Activated T-helper 1 cell treated with anti-CD3 and anti-CD28 coated beads, Interleukin-12 subunit alpha, Interleukin-12 subunit beta, Interleukin-2, Interleukin-4 antibody, amounts not matched to agents 30 ng/mL and 10 ng/mL and 1 ng/mL, durations not matched to agents 14 hours and 24 hours and 36 hours (primary cell): Measurements from ENCODE around the gene GLCE. TPM values are rescaled to one million over a fixed set of nuclear protein-coding genes. Genes with fewer than 3 reads are reported as not detected.
A peak's percentile ranks its signal among the peaks of the same experiment; 100 is the strongest.
"Not testable (repeated sequence)": the region's sequence is repeated elsewhere in the genome, so short reads cannot be mapped to it uniquely, and the experiment has no call there.

Experiments used
- DNase-seq: peaks from one replicate; pipeline ENCODE4 v3.0.0; 2021; ENCODE audit warnings: low spot score
- H3K27ac Mint-ChIP-seq: one replicate; pipeline ENCODE4 v1.8.0; 2021; ENCODE audit warnings: mild to moderate bottlenecking, mixed read lengths
- H3K27me3 Mint-ChIP-seq: one replicate; pipeline ENCODE4 v1.8.0; 2022; ENCODE audit warnings: mild to moderate bottlenecking, moderate library complexity, mixed read lengths; ENCODE audit not compliant: insufficient read depth
- H3K36me3 Mint-ChIP-seq: one replicate; pipeline ENCODE4 v1.8.0; 2021; ENCODE audit warnings: low read depth, mixed read lengths
- H3K4me1 Mint-ChIP-seq: one replicate; pipeline ENCODE4 v1.8.0; 2021; ENCODE audit warnings: low read depth, mixed read lengths
- H3K4me3 Mint-ChIP-seq: one replicate; pipeline ENCODE4 v1.8.0; 2021; ENCODE audit warnings: mild to moderate bottlenecking, moderate library complexity, mixed read lengths
- H3K9me3 Mint-ChIP-seq: one replicate; pipeline ENCODE4 v1.8.0; 2021; ENCODE audit warnings: mixed read lengths
- intact Hi-C: fragments of 100-400 bp; cut with micrococcal nuclease; formaldehyde crosslinking; loops from one replicate; pipeline ENCODE4 v1.15.1; 2024
- total RNA-seq: library from RNA; stranded (reverse); gene quantifications from 2 replicates; pipeline ENCODE4 v1.2.3, GENCODE V29; 2022

The GLCE gene
- total RNA-seq, 1 donor from 2014 or later: 2.9 TPM

DNA sequence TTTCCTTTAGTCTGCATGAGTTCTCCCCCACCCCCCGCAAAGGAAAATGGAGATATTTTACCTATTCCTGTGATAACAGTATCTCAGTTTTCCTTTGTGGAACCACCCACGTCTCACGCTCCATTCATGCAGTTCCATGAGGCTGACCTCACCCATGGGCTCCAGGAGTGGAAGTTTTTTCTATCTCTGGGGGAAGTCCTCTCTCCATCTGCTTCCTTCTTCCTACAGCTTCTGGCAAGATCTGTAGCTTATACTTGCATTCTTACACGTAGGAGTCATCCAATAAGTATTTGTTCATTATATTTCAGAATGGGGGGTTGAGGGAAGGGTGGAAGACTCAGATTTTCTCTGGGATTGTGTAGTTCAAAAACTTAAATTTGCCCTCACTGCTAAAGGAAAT lies 5.8 kb upstream of the GLCE start:
- no peak overlapping the region for H3K4me3 Mint-ChIP-seq
- H3K9me3 Mint-ChIP-seq: no peaks in the 10 kb centered on the region
- DNase-seq: no peak
- H3K27me3 Mint-ChIP-seq: peaks cover 35% of the 10 kb centered on the region
- no peak overlapping the region for H3K27ac Mint-ChIP-seq
- peaks cover 2% of the 10 kb centered on the region for H3K36me3 Mint-ChIP-seq
- intact Hi-C loops: no loop called here
- H3K4me1 Mint-ChIP-seq: peaks cover 1% of the 10 kb centered on the region

DNA sequence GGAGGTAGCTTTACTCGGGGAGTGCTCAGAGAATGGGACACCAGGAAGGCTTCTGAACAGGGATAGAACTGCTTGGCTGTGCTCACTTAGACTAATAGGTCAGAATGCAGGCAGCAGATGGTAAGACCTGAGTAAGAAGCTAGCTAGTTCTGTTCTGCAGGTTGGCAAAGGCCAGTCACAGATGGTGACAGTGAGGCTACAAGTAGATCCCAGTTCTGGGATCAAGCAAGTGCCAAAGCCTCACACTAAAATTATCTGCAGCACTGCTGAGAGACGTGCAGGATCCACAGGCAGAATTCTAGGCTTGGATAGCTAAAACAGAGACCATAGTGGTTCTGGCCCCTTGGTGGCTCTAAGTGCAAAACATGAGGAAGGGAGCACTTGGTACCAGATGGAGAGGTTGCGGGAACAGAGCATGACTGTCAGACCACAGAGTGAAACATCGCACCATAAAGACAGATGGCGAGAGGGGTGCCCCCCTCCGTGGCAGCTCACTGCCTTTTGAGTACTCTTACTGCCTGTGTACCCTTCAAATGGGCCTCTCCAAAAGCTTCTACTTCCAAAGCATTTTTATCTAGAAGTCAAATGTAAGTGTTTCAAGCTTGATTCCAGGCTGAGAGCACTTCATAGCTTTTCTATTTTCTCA lies 3.6 kb upstream of the GLCE start:
- intact Hi-C loops: no loop called here
- H3K4me1 Mint-ChIP-seq: peaks cover 16% of the 10 kb centered on the region
- H3K9me3 Mint-ChIP-seq: no peaks in the 10 kb centered on the region
- H3K27ac Mint-ChIP-seq: no peak overlapping the region
- no peak for DNase-seq
- H3K36me3 Mint-ChIP-seq: peaks cover 4% of the 10 kb centered on the region
- H3K27me3 Mint-ChIP-seq: peaks cover 35% of the 10 kb centered on the region
- H3K4me3 Mint-ChIP-seq: no peak overlapping the region

DNA sequence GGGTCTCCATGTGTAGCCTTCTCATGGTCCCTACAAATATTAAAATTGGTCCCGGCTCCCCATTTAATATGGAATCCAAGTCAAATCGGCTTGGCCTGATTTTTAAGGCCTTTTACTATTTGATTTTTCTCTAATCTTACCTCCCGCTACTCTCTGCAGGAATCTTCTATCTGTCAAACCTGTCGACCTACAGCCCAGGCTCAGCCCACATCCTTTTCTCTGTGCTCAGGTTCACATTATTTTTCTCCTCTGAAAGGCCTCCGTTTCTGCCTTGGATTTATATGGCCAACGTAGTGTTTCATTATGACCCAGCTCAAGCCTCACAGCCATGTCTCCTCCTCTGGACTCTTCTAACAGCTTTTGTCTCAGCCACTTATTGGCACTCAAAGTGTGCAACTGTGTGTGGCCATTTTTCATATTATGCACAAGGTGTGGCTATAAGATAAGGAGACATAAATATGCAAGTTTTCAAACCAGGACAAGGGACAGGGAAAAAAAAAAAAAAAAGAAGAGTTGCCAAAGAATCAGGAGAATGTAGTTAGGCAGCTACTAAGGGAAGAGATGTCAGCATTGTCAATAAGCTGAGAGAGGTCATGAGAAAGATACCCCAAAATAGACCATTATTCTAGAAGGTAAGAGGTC lies 2.1 kb upstream of the GLCE start:
- H3K4me1 Mint-ChIP-seq: peaks cover 21% of the 10 kb centered on the region
- peaks cover 5% of the 10 kb centered on the region for H3K36me3 Mint-ChIP-seq
- intact Hi-C loops: no loop called here
- no peak overlapping the region for H3K27ac Mint-ChIP-seq
- no peak for DNase-seq
- no peaks in the 10 kb centered on the region for H3K9me3 Mint-ChIP-seq
- H3K27me3 Mint-ChIP-seq: peaks cover 36% of the 10 kb centered on the region
- H3K4me3 Mint-ChIP-seq: peak overlapping the region; percentile 23

DNA sequence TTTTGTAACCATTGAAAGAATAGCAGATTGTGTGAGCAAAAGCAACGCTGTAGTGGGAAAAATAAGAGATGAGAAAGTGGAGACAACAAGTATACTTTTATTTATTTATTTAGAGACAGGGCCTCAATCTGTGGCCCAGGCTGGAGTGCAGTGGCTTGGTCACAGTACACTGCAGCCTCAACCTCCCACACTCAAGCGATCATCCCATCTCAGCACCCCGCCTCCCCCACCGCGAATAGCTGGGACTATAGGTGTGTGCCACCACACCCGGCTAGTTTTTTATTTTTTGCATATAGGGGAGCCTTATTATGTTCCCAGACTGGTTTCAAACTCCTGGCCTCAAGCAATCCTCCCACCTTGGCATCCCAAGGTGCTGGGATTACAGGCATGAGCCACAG lies 1.6 kb upstream of the GLCE start:
- peaks cover 36% of the 10 kb centered on the region for H3K27me3 Mint-ChIP-seq

DNA sequence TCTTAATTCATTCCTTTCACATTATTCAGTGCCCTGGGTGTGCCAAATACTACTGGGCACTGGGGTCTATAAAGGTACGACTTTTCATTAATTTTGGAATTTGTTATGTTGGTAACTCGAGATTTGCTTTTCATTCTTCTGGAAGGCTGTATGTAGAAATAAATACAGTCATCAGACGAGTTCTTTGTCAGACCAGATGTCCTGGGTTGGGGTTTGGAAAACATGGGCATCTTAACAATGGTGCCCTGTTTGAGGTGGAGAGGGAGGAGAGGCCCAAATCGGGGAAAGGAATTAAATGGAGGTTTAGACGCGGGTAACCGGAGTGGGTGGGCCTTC lies 662 bp upstream of the GLCE start:
- H3K4me3 Mint-ChIP-seq: peak overlapping the region; percentile 96
- H3K9me3 Mint-ChIP-seq: no peaks in the 10 kb centered on the region
- H3K4me1 Mint-ChIP-seq: peaks cover 21% of the 10 kb centered on the region
- DNase-seq: no peak
- peaks cover 30% of the 10 kb centered on the region for H3K27me3 Mint-ChIP-seq
- no peak overlapping the region for H3K27ac Mint-ChIP-seq
- intact Hi-C loops: loop anchor here (1.0 to 2.0 kb wide), 5 partner anchors 35 to 931 kb away; partner anchors contain the start of genes CLN6, KIF23 and RPLP1
- H3K36me3 Mint-ChIP-seq: peaks cover 3% of the 10 kb centered on the region

More for the DNA sequence above, 1.6 kb upstream of the GLCE start:
- Mint-ChIP-seq H3K4me1 (peaks cover 21% of the 10 kb centered on the region), H3K36me3 (peaks cover 3% of the 10 kb centered on the region), H3K9me3 (no peaks in the 10 kb centered on the region), H3K4me3 (peak overlapping the region; percentile 51), H3K27ac (no peak overlapping the region)
- intact Hi-C loops: no loop called here
- DNase-seq: no peak

DNA sequence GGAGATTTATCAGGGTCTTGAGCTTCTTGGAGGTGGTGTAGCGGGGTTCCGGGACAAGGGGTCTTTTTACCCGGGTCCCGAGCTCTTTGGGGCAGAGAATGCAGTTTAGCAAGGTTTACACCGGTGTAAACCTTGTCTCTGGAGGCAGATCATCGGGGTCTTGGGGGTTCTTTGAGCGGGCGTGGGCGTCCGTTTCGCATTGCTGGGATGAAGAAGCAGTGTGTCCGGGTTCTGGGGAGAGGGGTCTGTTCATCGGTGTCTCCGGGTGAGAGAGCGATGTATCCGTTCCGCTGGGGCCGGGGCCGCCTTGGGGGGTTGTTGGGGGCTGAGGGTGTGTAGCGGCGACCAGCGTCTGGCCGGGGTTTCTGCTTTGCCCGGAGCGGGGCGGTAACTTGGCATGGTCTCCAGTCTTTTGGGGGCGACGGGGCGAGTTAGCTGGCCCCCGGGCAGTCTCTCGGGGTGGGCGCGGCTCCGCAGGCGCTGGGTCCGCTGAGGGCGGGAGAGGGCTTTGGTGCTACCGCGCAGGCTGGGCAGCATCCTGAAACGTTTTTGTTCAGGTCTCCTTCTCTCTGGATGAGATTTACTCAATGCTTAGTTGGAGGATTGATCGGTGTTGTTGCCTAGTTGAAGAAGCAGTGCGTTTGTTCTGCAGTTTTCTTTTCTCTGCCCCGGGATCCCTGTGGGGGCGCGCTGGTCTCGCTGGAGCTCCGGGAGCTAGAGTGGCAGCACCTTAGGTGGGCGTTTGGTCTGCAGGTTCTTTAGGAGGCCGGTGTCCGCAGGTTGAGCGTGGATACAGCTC lies 843 bp downstream of the GLCE start:
- H3K4me3 Mint-ChIP-seq: peak overlapping the region; percentile 96
- peaks cover 3% of the 10 kb centered on the region for H3K36me3 Mint-ChIP-seq
- peak overlapping the region; percentile 54 for H3K27ac Mint-ChIP-seq
- H3K27me3 Mint-ChIP-seq: peaks cover 38% of the 10 kb centered on the region
- peaks cover 21% of the 10 kb centered on the region for H3K4me1 Mint-ChIP-seq
- intact Hi-C loops: loop anchor here (2.0 kb wide), 2 partner anchors 34 to 932 kb away; partner anchors contain the start of gene CLN6
- DNase-seq: no peak
- H3K9me3 Mint-ChIP-seq: no peaks in the 10 kb centered on the region

DNA sequence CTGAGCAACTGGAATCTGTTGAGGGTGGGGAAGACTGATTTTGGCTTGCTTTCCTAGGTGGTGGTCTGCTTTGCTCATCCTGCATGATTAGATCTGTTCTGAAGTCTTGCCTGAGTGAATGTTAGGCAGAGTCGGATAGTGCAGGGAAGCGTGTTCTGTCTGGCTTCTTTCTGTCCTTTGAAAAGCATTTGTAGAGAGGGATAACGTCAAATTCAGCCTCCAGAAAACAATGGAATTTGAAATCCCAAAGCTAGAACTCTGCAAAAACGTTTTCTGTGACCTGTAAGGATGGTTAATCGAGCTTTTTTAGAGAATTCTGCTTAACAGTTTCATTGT lies 1.4 kb downstream of the GLCE start:
- Mint-ChIP-seq H3K4me1 (peaks cover 21% of the 10 kb centered on the region), H3K27me3 (peaks cover 36% of the 10 kb centered on the region), H3K36me3 (peaks cover 3% of the 10 kb centered on the region), H3K4me3 (peak overlapping the region; percentile 96), H3K9me3 (no peaks in the 10 kb centered on the region), H3K27ac (no peak overlapping the region)
- intact Hi-C loops: loop anchor here (2.0 kb wide), 2 partner anchors 33 to 933 kb away; partner anchors contain the start of gene CLN6
- no peak for DNase-seq

DNA sequence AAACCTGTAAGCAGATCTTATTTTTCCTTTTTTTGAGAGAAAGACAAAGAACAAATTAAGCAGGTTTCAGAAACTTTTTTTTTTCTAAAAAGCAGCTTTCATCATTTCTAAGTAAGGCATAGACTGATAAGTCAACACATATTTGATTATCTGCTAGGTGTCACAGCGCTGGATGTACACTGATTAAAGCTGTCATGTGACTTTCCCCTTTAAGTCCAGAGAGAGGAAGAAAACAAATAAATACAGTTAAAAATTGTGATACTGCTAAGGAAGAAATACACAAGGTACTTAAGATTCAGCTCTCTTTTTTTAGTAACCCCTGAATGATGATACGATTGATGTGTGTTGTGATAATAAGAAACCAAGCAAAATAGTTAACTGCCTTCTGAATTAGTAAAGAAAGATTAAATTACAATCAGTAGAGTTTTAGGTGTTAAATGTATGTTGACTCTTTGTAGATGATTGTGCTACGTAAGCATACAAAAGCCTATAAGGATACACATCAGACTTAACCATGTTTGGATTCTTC lies 2.8 kb downstream of the GLCE start:
- Mint-ChIP-seq H3K9me3 (no peaks in the 10 kb centered on the region), H3K27ac (no peak overlapping the region), H3K36me3 (peaks cover 3% of the 10 kb centered on the region), H3K4me3 (no peak overlapping the region), H3K27me3 (peaks cover 38% of the 10 kb centered on the region), H3K4me1 (peaks cover 21% of the 10 kb centered on the region)
- no peak for DNase-seq
- intact Hi-C loops: no loop called here

DNA sequence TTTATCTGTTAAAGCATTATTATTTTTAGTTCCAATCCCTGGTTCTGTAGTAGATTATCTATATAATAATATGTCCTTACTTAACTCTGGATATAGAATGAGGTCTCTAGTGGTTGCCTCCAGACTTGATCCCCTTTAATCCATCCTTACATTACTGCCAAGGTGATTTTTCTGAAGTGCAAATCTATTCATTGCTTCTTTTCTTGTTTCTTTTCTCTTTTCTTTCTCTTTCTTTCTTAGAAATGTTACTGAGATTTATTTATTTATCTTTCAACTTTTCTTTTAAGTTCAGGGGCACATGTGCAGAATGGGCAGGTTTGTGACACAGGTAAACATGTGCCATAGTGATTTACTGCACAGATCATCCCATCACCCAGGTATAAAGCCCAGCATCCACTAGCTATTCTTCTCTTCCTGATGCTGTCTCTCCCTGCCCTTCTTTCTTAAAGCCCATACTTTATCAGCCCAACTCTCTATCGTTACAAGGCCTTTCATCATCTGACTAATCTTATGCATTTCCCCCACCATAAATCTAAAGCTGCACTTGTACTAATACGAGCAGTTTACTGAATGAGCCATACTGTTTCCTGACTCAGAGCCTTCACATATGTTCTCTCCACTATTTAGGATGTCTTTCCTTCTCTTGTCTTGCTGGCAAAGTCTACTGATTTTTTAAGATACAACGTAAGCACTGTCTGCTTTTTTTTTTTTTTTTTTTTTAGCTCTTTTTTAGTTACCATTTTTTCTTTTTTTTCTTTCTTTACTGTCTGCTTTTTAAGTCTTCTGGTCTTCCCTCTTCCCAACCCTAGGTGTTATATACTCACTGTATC lies 4.6 kb downstream of the GLCE start:
- peaks cover 16% of the 10 kb centered on the region for H3K4me1 Mint-ChIP-seq
- intact Hi-C loops: no loop called here
- no peak overlapping the region for H3K27ac Mint-ChIP-seq

DNA sequence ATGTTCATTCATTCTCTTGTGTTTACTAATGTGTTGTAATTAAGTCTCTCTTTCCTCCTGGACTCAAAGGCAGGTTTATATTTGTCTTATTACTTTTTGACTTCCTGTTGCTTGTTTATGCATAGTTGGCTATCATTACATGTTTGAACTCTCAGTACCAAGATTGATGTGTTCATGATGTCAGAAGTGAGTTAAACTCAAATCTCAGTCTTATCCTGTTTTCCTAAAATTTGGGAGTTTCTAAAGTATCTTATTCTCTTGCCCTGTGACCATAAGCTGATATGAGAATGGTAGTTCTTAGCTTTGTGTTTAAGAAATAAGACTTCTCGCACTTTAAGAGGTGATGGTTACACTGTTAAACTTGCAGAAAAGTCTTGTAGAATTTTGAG lies 5.2 kb downstream of the GLCE start:
- H3K36me3 Mint-ChIP-seq: peaks cover 3% of the 10 kb centered on the region
- no peak overlapping the region for H3K4me3 Mint-ChIP-seq
- H3K9me3 Mint-ChIP-seq: no peaks in the 10 kb centered on the region
- H3K27me3 Mint-ChIP-seq: peaks cover 39% of the 10 kb centered on the region
- DNase-seq: no peak
- intact Hi-C loops: no loop called here
- no peak overlapping the region for H3K27ac Mint-ChIP-seq
- H3K4me1 Mint-ChIP-seq: peaks cover 15% of the 10 kb centered on the region

More for the DNA sequence above, 4.6 kb downstream of the GLCE start:
- H3K4me3 Mint-ChIP-seq: no peak overlapping the region
- no peak for DNase-seq
- H3K36me3 Mint-ChIP-seq: peaks cover 3% of the 10 kb centered on the region
- H3K9me3 Mint-ChIP-seq: no peaks in the 10 kb centered on the region
- peaks cover 39% of the 10 kb centered on the region for H3K27me3 Mint-ChIP-seq

DNA sequence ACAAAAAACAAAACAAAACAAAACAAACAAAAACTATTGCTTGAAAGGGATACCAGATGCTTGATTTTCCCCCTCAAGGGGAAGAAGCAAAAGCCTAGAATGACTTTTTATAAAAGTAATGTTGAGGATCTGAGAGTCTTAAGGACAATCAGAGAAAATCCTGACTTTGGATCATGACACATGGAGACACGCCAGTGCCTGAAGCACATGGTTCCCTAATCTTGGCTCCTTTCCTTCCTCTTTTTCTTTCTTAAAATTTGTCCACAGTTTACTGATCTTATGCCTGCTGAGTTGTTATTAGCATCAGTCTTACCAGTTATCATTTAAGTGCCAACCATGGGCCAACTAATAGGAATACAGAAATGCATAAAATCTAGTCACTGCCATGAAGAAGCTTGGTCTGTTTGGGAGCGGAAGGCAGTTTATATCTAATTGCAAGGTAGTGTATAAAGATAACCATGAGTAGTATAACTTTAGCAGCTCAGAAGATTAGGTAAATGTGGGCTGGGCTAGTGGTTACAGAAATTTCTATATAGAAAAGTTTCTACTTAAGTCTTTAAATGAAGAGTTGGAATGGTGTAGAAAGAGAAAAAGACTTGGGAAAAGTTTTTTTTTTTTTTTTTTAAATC lies 6.9 kb downstream of the GLCE start:
- no peak for DNase-seq
- intact Hi-C loops: no loop called here
- Mint-ChIP-seq H3K4me3 (no peak overlapping the region), H3K4me1 (peaks cover under 1% of the 10 kb centered on the region), H3K27ac (no peak overlapping the region), H3K9me3 (no peaks in the 10 kb centered on the region), H3K36me3 (no peaks in the 10 kb centered on the region), H3K27me3 (peaks cover 26% of the 10 kb centered on the region)

DNA sequence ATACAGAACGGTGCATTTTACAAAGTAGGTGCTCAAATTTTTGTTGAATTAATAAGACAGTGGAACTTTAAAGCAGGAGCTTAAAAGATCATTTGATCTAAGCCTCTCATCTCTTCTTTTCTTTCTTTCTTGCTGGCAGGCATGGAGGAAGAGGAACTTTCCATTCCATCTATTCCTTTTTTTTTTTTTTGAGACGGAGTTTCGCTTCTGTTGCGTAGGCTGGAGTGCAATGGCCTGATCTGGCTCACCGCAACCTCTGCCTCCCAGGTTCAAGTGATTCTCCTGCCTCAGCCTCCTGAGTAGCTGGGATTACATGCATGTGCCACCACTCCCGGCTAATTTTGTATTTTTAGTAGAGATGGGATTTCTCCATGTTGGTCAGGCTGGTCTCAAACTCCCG lies 7.9 kb downstream of the GLCE start:
- intact Hi-C loops, H3K9me3 Mint-ChIP-seq, H3K36me3 Mint-ChIP-seq: not testable (repeated sequence)

More for the DNA sequence above, 7.9 kb downstream of the GLCE start:
- DNase-seq, H3K4me3 Mint-ChIP-seq, H3K27ac Mint-ChIP-seq, H3K4me1 Mint-ChIP-seq: not testable (repeated sequence)
- peaks cover 18% of the 10 kb centered on the region for H3K27me3 Mint-ChIP-seq
